GM12892 (cell line): ENCODE results near the gene ASMTL.
"Not testable (repeated sequence)": the region's sequence is repeated elsewhere in the genome, so short reads cannot be mapped to it uniquely, and the experiment has no call there.

Source experiments
- DNase-seq: peaks from one replicate; pipeline ENCODE4 v3.0.0; 2011; ENCODE audit not compliant: insufficient read length
- FAIRE-seq: peaks from 2 replicates; lab custom pipeline; 2011; peaks lifted over from hg19 to GRCh38; lab: Jason Lieb, UNC
- POLR2A ChIP-seq: IDR thresholded peaks from 2 replicates; pipeline ENCODE4 v1.6.1; 2011; ENCODE audit warnings: low read depth, low read length, control low read depth
- POLR2AphosphoS5 ChIP-seq: IDR thresholded peaks from 2 replicates; pipeline ENCODE4 v1.6.1; 2011; ENCODE audit warnings: low read depth, low read length, control low read depth
- TAF1 ChIP-seq: IDR thresholded peaks from 2 replicates; pipeline ENCODE4 v1.6.1; 2011; ENCODE audit warnings: low read depth, mild to moderate bottlenecking, control low read depth, low read length, borderline replicate concordance

ASMTL gene

GRCh38 chrX:1488745-1489144 lies 36.0 kb upstream of the ASMTL start:
- FAIRE-seq (no peak), DNase-seq (no peak)
- TF ChIP-seq POLR2A (no peak), TAF1 (no peak)

- no peak for DNase-seq
- no peak for FAIRE-seq
- TF ChIP-seq POLR2AphosphoS5, result no peak
- TF ChIP-seq TAF1, result no peak
- no peak for TF ChIP-seq POLR2A
These were observed 35.4 kb upstream of the ASMTL start for GRCh38 chrX:1488141-1488540.

GRCh38 chrX:1487401-1487800 lies 34.7 kb upstream of the ASMTL start:
- FAIRE-seq, result no peak
- TF ChIP-seq POLR2AphosphoS5, result no peak
- no peak for TF ChIP-seq POLR2A
- no peak for TF ChIP-seq TAF1

GRCh38 chrX:1486749-1487361 lies 34.1 kb upstream of the ASMTL start:
- TF ChIP-seq POLR2AphosphoS5 (no peak), TAF1 (no peak), POLR2A (no peak)
- FAIRE-seq, result no peak

More at GRCh38 chrX:1487401-1487800, 34.7 kb upstream of the ASMTL start:
- no peak for DNase-seq

GRCh38 chrX:1486177-1486576 lies 33.5 kb upstream of the ASMTL start:
- peak; percentile 86 for FAIRE-seq

More at GRCh38 chrX:1486749-1487361, 34.1 kb upstream of the ASMTL start:
- DNase-seq, result no peak

GRCh38 chrX:1485033-1485432 lies 32.3 kb upstream of the ASMTL start:
- FAIRE-seq, result no peak
- DNase-seq, result no peak
- no peak for TF ChIP-seq TAF1
- no peak for TF ChIP-seq POLR2AphosphoS5
- TF ChIP-seq POLR2A, result no peak

More at GRCh38 chrX:1486177-1486576, 33.5 kb upstream of the ASMTL start:
- TF ChIP-seq POLR2AphosphoS5 (0 out of 2 replicates have a peak, but pooled peaks have one; percentile 15), POLR2A (no peak)
- DNase-seq, result no peak

- no peak for TF ChIP-seq TAF1
- TF ChIP-seq POLR2A, result no peak
- no peak for TF ChIP-seq POLR2AphosphoS5
- no peak for FAIRE-seq
- DNase-seq, result no peak
These were observed 31.9 kb upstream of the ASMTL start for GRCh38 chrX:1484638-1485019.

- FAIRE-seq (peak; percentile 97), DNase-seq (no peak)
- TF ChIP-seq TAF1 (no peak), POLR2A (0 out of 2 replicates have a peak, but pooled peaks have one; percentile 19), POLR2AphosphoS5 (no peak)
These were observed 31.3 kb upstream of the ASMTL start for GRCh38 chrX:1483843-1484637.

GRCh38 chrX:1482530-1482928 lies 29.8 kb upstream of the ASMTL start:
- not testable (repeated sequence) for FAIRE-seq, DNase-seq

GRCh38 chrX:1481636-1482529 lies 29.2 kb upstream of the ASMTL start:
- peak; percentile 29; the same call in 1 of the 2 replicates for TF ChIP-seq TAF1
- TF ChIP-seq POLR2AphosphoS5, result peak; percentile 71
- TF ChIP-seq POLR2A, result peak; percentile 74; the same call in 1 of the 2 replicates
- DNase-seq, result no peak

GRCh38 chrX:1480082-1480785 lies 27.5 kb upstream of the ASMTL start:
- DNase-seq (no peak), FAIRE-seq (peak; percentile 89)
- TF ChIP-seq TAF1, result no peak
- TF ChIP-seq POLR2AphosphoS5, result no peak; the same call in 1 of the 2 replicates
- no peak for TF ChIP-seq POLR2A

More at GRCh38 chrX:1481636-1482529, 29.2 kb upstream of the ASMTL start:
- FAIRE-seq, result peak; percentile 99
